Uterus (tissue), 2 donors: ENCODE measurements around the gene SLC6A6.

ENCODE experiments used
- CTCF ChIP-seq, 4 experiments: fragments of 200-600 bp in 2 of 4; fragments of 450-650 bp in 2 of 4; sonication (generic) in 2 of 4; IDR thresholded peaks; one replicate each; pipeline ENCODE4 v1.5.1; 2016 to 2019; ENCODE audit warnings: antibody characterized with exemption in 4 of 4, mild to moderate bottlenecking in 2 of 4, moderate library complexity in 1 of 4
- POLR2A ChIP-seq, 2 donors: fragments of 450-650 bp; IDR thresholded peaks; one replicate each; pipeline ENCODE4 v1.6.1; 2016; ENCODE audit warnings: antibody characterized with exemption in 2 of 2, mild to moderate bottlenecking in 1 of 2, moderate library complexity in 1 of 2

GRCh38 chr3:14536055-14536815 is 133.8 kb downstream of the SLC6A6 start:
- TF ChIP-seq CTCF (IDR thresholded peaks at IDR 0.05) (no peak), POLR2A (IDR thresholded peaks at IDR 0.05) (no peak)
